LNCAP (cell line): Measurements from ENCODE around the gene COL4A1.

ENCODE experiments used
- CTCF ChIP-seq: fragments of 450-650 bp; IDR thresholded peaks from 2 replicates; pipeline ENCODE4 v1.5.1; 2017; ENCODE audit warnings: mild to moderate bottlenecking

The COL4A1 gene

GRCh38 chr13:110192472-110192871 is 114.5 kb downstream of the COL4A1 start:
- TF ChIP-seq CTCF = no peak

GRCh38 chr13:110187641-110188161 is 119.3 kb downstream of the COL4A1 start:
- no peak for TF ChIP-seq CTCF

GRCh38 chr13:110186231-110186855 is 120.6 kb downstream of the COL4A1 start:
- no peak for TF ChIP-seq CTCF

- TF ChIP-seq CTCF = no peak
Observed at GRCh38 chr13:110185696-110186095, 121.3 kb downstream of the COL4A1 start.

GRCh38 chr13:110183910-110184309 is 123.0 kb downstream of the COL4A1 start:
- TF ChIP-seq CTCF = no peak

- no peak for TF ChIP-seq CTCF
Observed at GRCh38 chr13:110182461-110182860, 124.5 kb downstream of the COL4A1 start.

GRCh38 chr13:110182003-110182402 is 125.0 kb downstream of the COL4A1 start:
- no peak for TF ChIP-seq CTCF

GRCh38 chr13:110179857-110180147 is 127.2 kb downstream of the COL4A1 start:
- TF ChIP-seq CTCF = no peak
